EL (cell line): ENCODE results near the gene TSSC4.

ENCODE experiments used
- DNase-seq: peaks from one replicate; pipeline ENCODE4 v3.0.0-alpha.2; 2016

TSSC4 gene

GRCh38 chr11:2420502-2421225, 20.1 kb downstream of the TSSC4 start:
- DNase-seq, result peak; percentile 67

DNA sequence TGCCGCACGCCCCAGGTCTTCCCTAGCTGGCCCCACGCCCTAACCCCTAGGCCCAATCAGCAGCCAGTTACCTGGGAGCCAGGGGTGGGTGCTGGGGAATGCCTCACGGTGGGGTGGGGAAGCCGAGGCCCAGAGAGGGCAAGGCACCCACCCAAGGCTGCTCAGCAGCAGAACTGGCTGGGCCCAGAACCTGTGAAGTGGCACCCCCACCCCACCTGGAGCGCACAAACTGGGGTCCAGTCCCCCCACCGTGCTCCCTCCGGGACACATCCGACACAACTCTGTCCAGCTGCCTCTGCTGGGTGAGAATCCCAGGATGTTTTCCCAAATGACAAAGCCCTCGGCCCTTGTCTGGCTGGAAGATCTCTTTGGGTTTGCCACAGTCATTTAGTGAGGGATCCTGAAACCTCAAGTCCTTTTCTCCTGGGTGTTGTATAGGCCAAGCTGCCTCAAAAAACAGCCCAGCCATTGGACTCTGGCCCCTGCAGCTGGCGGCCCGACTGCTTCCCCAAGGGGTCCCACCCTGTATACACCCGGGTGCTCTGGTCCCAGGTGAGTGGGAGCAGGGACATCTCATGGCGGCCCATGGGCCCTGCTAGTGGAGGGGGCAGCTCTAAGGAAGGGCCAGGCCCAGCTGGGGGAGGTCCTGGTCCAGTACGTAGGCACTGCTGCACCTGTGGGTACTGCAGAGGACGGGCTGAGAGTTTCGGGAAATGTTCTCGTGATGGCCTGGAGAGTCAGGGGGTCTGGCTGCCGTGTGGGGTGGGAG, 20.9 kb downstream of the TSSC4 start:
- no peak for DNase-seq

DNA sequence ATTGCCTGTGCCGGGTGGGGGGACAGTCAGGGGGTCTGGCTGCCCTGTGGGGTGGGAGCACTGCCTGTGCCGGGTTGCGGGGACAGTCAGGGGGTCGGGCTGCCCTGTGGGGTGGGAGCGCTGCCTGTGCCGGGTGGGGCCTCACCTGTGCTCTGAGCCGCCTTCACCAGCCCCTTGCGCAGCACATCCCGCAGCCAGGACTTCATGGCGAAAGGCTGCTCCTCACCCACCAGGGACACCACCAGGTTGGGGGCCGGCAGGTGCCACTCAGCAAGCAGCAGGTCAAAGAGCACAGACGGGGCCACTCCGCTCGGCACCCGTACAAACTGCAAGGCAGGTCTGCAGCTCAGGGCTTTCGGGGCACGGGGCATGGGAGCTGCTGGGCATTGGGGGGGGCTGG, 21.4 kb downstream of the TSSC4 start:
- DNase-seq, result no peak

DNA sequence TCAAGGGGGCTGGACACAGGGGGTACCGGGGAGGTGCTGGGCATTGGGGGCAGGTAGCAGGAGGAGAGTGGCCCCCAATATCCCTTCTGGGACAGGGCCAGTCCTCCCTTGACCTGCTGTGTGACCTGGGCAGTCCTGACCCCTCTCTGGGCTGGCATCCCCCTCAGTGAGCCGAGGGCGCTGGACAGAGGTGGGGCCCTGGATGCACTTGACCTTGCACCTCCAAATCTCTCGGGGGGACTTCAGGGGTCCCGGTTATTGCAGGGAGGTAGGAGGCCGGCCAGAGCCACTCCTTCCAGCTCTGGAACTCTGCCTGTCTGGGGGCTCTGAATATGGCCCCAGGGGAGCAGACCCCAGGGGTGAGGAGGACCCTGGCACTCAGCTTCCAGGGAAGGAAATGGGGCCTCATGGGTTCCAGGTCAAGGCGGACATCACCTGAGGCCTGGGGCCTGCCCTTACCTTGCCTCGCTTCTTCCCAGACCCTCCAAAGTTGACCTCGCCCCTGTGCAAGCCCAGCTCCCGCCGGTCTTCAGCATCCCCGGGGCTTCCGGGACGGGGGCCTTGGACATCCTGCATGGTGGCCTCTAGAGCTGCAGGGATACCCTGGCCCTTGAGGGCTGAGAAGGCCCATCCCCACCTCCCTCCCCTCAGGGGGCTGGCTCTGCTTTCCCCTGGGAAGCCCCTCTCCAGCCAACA, 22.1 kb downstream of the TSSC4 start:
- no peak for DNase-seq

- DNase-seq, result no peak
These were observed 22.8 kb downstream of the TSSC4 start for GRCh38 chr11:2423157-2424025.

GRCh38 chr11:2424811-2425495, 24.4 kb downstream of the TSSC4 start:
- DNase-seq, result no peak

DNA sequence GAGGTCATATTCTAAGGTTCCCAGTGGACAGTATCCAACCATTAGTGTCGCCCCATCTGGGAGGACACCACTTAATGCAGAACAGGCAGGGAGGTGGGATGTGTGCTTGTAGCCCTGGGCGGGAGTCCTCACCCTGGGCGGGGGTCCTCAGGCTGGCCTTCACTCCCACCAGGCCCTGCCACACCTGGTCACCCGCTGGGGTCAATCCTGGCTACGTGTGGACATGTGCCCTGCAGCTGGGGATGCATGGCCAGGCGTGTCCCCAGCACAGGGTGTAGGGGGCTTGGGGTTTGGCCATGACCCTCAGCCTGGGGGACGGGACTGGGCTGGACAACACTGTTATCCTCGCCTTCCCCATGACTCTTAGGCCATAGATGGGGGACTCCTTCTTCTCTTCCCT, 25.0 kb downstream of the TSSC4 start:
- no peak for DNase-seq

DNA sequence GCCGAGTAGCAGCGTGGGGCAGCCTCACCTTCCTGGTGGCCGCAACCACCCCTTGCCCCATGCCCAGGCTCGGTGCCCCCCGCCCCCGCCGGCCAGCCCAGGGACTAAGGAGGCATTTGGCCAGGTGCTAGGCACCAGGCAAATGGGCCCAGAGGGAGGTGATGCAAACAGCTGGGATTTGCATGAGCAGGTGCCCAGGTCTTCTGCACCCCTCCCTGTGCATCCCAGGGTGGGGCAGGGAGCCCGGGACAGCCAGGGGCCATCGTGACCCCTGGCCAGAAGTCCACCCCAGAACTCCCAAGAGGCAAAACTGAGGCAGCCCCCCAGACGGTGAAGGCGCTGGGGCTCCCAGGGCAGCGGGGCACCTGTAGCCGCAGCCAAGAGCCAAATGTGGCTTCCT, 25.7 kb downstream of the TSSC4 start:
- DNase-seq, result no peak

GRCh38 chr11:2426826-2427521, 26.4 kb downstream of the TSSC4 start:
- DNase-seq, result no peak

- DNase-seq, result no peak
These were observed 27.3 kb downstream of the TSSC4 start for GRCh38 chr11:2427721-2428321.

GRCh38 chr11:2428322-2428795, 27.8 kb downstream of the TSSC4 start:
- DNase-seq, result peak; percentile 50

DNA sequence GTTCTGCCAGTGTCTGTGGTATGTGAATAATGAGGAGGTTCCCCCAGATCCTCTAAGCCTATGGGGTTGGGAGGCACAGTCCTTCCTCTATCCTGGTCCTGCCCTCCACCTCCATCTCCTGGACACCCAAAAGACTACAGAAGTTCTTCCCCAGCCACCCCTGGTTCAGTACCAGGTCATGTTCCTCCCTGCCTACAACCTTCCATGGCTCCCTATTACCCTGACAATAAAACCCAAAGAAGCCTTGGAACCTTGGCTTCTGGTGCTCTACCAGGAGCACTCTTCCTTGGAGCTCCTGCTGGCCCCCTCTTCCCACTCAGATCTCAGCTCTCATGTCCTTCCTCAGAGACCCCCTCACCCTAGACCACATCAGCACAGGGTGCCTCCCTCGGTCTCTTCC, 30.8 kb downstream of the TSSC4 start:
- DNase-seq, result no peak

DNA sequence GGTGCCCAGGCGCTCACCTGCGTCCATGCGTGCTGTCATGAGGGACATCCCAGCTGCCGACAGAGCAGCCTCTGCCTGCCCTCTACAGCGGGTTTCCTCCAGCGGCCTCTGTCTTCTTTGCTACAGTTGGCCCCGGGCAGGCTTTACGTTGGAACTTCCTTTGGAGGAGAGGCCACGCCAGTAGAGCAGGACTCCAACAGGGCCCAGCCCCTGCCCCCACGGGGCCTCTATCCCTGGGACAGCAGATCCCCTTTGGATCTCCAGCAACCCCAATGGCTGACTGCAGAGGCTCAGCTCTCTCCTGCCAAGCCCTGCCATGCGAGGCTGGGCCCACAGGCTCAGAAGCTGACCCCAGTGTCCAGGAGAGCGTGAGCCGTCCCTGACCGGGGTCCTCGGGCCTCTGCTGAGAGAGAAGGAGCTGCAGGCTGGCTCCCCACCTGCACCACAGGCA, 31.6 kb downstream of the TSSC4 start:
- no peak for DNase-seq

- DNase-seq, result no peak
These were observed 32.1 kb downstream of the TSSC4 start for GRCh38 chr11:2432628-2433071.

- no peak for DNase-seq
These were observed 32.8 kb downstream of the TSSC4 start for GRCh38 chr11:2433106-2433925.

- no peak for DNase-seq
These were observed 33.5 kb downstream of the TSSC4 start for GRCh38 chr11:2434008-2434407.

GRCh38 chr11:2434506-2435255, 34.1 kb downstream of the TSSC4 start:
- DNase-seq, result no peak

- DNase-seq, result no peak
These were observed 34.9 kb downstream of the TSSC4 start for GRCh38 chr11:2435288-2436012.
